RKO (cell line): ENCODE results near the gene APLF.
"Not testable (repeated sequence)": the region's sequence is repeated elsewhere in the genome, so short reads cannot be mapped to it uniquely, and the experiment has no call there.

Experiments used
- DNase-seq: peaks from one replicate; pipeline ENCODE4 v3.0.0-alpha.2; 2016; ENCODE audit warnings: low spot score

Gene APLF

DNA sequence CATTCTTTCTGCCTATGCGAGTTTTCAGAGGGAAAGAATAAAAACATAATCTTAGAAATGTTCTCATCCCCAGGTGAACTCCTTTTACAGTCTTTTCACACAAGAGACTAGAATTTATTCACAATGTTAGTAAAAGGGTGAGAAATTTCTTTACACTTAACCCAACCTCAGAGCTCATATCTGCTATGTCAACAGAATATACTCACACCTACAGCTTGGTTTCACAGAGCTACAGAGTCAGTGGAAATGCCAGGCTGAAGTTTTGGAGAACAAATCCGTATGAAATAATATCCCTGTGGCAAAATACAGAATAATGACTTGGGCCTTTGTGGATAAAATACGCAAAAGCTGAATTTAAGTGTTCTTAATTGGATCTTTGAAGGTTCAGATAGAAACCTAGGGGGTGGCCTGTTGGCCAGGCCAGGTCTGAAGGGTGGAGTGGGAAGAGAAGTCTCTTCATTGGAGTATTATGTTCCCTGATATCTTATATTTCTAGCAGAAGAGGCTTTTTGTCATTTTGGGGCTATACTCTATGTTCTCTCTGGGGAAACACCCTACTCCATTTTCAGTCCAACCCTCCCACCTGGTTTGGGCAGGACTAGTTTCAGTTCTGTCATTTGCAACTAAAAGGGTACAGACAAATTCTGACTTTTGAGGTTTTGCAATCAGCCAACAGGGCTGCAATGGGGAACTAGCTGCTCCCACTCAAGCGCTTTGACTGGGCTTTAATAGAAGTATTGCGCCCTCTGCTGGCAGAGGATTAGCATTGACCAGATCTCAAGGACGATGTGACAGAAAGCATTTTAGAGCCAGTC, 26.0 kb upstream of the APLF start:
- DNase-seq, result peak; percentile 86

DNA sequence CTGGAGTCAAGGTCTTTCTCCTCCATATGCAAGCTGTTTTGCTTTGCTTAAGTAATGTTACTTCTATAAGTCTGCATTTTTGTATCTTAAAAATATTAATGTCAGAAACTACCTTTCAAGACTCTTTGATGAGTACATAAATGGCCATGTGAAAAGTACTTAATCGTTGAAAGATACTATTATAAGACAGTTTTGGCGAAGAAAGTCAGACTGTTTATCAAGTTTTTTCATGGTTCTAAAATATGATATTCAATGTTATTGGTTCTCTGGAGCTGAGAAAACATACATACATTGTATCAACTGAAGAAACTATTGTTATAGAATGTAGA, 25.4 kb upstream of the APLF start:
- DNase-seq, result no peak

DNA sequence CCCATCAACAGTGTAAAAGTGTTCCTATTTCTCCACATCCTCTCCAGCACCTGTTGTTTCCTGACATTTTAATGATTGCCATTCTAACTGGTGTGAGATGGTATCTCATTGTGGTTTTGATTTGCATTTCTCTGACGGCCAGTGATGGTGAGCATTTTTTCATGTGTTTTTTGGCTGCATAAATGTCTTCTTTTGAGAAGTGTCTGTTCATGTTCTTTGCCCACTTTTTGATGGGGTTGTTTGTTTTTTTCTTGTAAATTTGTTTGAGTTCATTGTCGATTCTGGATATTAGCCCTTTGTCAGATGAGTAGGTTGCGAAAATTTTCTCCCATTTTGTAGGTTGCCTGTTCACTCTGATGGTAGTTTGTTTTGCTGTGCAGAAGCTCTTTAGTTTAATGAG, 21.0 kb upstream of the APLF start:
- DNase-seq, result not testable (repeated sequence)

DNA sequence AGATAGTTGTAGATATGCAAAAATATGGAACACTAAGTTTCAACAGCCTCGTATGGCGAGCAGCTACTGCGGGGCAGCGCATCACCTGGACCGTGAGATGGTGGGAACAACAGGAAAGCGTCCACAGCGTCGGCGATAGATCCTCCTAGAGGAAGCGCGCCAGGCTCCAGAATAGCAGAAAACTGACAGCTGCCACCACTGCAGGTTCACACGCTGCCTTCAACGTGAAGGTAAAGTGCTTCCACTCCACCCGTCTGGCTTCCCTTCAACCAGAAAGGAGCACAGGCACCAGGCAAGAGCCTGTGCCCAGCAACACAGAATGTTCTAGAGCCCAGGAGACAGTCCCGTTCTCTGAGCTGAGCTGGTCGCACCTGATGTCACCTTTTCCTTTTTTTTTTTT, 20.3 kb upstream of the APLF start:
- no peak for DNase-seq

DNA sequence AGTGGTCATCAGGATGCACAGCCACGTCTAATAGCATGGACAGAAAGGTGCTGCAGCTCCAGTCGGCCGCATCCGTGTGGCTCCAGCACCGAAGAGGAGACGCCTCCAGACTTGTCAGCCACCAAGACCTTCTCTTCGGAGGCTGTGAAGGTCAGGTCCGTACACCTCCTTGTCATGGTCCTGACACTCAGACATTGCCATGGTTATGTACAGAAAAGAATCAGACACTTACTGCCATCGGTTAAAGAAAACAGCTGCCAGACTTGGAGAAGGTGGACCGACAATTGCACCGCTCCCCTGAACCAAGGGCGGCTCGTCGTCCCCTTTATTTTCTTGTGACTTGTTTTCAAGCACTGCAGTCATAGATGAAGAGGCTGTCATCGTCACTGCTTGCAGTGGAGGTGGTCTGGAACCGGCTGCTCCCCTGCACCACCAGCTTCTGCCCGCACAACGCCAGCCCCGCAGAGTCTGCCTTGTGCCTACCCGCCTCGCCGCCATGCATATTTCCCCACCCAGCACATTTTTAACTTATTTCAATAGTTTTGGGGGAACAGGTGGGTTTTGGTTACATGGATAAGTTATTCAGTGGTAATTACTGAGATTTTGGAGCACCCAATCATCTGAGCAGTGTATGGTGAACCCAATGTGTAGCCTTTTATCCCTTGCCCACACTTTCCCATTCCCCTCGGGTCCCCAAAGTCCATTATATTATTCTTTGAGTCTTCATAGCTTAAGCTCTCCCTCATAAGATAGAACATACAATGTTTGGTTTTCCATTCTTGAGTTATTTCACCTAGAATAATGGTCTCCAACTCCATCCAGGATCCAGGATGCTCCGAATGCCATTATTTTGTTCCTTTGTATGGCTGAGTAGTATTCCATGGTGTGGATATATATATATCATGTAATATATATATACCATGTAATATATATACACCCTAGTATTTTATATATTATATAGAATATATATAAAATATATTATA, 18.4 kb upstream of the APLF start:
- DNase-seq, result no peak

DNA sequence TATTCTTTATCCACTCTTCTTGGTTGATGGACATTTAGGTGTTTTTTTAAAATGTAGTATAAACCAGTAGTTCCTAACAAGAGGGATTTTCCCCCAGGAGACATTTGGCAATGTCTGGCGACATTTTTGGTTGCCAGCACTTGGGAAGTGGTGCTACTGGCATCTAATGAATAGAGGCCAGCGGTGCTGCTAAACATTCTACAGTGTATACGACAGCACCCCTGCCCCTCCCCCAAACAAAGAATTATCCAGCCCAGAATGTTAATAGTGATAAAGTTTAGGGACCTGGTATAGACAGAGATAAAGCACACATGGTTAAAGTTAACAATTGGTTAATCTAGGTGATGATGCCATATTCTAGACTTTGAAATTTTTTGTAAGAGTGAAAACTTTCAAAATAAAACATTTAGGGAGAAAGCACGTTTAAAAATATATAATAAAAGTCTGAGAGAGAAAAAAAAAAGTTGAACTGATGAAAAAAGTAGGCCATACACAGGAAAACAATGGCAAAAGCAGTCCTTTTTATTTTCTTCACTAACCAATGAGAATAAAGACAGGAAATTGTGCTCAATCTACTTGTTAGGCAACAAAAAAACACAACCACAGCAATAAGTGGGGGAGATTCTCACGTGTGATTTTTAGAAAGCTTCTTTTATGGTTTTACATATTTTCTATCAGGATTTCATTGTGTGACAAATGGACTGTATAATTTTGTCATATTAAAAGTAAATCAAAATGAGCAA, 15.1 kb upstream of the APLF start:
- no peak for DNase-seq

DNA sequence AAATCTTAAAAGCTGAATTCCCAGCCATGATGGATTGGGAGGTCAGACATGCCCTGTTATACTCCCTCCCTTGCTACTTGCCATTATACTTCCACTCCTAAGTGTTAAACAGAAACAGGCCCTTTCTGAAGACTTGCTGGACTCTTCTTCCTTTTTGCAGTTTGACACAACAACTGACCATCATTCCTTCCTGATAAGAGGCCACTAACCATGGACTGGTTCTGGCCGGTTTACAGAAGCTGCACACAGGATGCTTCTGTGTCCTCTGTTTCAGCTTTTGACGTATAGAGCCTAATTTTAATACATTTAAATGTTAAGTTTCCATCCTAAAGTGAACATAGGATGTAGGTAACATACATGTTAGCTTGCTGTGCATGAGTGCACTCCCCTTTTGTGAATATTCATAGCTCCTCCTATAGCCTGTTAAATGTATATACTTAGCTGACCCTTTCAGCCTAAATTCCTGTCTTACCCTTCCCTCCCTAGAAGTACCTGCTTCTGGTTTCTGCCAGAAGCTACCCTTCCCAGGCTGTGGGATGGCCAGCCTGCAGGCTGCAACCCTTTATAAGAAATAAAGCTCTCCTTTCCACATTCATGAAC, 13.5 kb upstream of the APLF start:
- no peak for DNase-seq

DNA sequence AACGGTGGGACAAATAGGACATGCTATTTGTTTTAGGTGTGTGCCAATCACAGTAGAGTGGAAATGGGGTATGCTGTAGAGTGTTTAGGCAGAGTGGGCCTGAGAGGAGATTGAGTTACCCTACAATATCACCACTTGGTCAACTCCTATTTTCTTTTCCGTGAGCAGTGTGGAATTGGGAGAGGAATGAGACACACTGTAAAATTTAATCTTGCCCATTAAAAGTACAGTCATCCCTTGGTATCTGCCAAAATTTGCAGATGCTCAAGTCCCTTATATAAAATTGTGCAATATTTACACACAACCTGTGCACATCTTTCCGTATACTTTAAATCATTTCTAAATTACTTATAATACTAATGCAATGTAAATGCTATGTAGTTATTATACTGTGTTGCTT, 12.7 kb upstream of the APLF start:
- DNase-seq, result no peak

DNA sequence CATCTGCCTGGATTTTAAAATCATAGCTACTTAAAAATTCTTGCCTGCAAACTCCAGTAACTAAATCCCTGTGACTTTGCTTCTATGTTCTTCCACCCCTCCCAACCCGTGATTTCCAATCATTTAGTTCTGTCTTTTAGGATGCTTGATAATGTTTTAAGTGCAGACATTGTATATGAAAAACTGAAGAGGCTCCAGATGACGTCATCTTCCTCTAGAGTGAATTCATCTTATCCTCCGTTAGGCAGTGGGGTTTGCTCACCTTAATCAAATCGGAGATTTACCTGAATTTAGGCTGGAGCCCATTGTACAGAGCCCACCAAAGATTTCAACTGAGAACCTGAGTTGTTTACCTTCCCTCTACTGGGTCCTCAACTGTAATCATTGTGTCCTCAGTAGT, 11.2 kb upstream of the APLF start:
- DNase-seq, result no peak

DNA sequence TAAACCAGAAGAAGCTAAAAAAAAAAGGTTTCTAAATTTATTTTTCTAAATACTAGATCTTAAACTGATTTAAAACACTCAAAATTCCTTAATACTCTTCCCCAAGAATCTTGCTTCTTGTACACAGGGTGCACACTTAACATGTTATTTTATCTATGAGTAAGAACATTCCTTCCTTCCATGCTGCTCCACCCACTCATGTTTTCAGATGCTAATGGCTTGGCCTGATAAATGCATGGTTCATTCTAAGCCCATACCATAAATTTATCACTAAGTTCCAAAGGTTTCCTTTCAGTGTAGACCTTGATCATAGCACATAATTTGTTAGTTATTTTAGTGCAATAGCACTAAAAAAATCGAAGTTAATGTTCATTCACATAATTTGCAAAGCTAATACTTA, 8.4 kb upstream of the APLF start:
- no peak for DNase-seq

DNA sequence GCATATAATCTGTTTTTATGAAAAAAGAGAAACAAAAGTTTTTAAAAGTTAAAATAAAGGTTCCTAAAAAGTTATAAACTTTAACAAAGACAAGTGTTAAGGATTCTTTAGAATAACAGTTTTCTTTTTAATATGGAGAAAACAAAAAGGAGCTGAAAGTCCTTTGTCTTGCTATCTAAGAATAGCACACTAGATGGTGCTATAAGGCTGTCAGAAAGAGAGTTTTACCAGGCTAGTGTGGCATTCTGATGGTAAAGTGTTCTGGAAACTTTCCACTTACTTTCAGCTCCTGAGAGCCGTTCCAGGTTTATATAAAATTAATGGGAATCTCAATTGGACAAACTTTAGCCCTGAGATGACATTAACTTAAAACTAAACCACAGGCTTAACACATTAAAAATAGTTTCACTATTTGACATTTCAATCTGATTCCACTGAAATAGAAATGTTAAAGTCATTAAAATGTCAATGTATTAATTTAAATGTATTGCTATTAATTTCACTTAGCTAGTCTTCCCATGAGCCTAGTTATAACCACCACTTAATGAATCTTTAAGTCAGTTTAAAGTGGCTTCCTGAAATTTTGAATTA, 4.0 kb upstream of the APLF start:
- peak; percentile 76 for DNase-seq

DNA sequence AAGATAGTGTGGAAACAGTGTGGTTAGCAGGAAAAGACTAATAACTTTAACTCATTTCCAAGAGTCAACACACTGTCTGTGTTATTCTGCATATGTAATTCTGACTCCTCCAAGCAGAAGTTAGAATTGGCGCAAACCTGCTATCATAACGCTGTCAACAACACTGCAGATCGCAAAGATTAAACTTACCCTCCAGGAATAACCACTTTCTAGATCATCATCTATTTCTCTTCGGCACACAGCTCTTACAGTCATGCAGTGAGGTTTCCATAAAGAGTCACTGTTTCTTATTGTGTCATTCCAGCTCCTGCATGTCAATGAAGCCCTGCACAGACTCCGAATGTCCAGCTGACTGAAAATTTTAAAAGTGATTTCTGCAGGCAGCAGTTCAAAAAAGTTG, 2.7 kb upstream of the APLF start:
- no peak for DNase-seq

DNA sequence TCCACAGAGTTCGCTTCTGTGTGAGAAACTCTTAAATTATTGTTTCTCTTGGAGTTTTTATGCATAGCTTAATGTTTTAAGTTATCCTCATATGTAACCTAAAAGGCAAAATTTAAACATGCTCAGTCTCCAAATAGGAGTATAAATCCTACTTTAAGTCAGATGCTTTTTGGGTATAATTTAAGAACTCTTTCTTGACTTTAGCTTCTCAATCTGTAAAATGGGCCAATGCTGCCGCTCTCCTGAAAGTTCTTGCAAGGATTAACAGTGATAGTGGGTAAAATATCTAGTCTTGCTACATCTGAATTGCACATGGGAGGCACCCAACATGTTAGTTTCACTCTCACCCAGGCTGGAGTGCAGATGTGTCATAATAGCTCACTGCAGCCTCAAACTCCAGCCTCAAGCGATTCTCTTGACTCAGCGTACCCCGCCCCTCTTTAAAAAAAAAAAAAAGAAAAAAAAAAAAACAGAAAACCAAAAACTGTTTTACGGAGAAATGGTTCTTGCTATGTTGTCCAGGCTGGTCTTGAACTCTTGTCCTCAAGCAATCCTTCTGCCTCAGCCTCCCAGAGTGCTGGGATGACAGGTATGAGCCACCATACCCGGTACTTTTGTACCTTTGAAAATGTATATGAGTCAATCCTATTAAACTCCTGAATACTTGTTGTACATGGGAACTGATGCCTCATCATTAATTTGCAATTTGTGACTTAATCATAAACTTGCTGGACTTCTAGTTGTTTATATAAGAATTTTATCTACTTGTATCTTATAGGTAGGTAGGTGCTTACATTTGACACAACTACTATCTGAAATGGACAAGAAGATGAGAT, 2.1 kb upstream of the APLF start:
- no peak for DNase-seq

DNA sequence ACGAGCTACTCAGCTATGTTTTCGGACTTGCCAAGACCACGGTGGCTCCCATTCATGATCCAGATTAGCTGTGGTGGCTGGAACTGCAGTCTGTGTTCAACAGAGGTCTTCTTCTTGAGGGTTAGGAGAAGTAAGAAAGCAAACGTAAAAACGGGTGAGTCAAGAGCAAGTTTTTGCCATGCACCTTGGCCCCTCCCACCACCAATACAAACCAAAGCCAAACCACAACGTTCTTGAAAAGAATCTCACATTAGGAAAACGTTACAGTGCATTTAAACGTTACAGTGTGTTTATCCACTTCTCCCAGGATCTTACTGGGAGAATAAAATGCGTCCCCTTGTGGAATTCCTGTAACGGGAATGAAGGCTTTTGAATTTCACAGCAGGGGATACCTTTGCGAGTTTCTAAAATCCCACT, 1.0 kb upstream of the APLF start:
- peak; percentile 62 for DNase-seq

DNA sequence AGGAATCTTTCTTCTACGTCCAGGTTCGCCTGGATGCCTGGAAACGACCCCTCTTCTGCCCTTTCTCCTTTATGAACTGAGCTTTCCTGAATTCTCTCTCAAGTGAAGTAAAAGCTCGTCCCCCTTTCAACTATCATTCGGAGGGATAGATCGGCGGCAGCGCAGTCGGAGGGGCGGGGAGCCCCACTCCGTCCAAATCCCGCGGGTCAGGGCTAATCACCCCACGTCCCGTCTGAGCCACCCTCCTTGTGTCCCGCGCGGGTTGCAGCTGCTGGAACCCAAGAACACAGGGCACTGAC, 658 bp upstream of the APLF start:
- DNase-seq, result no peak

DNA sequence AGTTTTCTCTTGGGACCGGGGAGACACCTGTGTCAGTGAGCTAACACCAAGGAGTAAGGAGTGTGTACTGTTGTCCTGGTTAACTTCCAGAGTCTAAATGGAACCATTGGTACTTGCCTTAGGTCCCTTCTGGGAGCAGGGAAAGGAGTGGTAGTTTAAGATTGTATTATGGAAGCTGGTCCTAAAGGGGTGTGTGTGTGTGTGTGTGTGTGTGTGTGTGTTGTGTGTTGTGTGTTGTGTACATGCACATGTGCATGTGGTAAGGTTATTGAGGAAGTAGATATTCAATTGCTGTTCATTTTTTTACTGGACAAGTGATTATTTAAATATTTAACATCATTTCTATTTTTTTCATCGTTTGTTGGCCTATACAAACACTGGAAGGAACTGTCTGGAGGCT, 1.4 kb downstream of the APLF start:
- DNase-seq, result no peak

DNA sequence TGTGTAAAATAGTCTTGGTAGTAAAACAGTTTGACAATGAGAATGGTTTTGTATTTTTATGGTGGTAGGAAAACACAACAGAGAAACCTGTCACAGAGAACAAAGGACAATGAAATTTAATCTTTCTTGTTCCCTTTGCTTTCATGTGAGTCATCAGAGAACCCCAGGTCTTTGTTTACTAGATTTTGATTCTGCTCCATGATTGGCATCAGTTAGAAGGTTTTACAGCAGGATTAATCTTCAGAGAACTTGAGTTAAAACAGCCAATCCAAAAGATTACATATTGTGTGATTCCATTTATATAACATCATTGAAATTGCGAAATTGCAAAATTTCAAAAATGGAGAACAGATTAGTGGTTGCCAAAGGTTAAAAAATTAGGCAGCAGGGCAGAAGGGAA, 2.5 kb downstream of the APLF start:
- DNase-seq, result no peak

DNA sequence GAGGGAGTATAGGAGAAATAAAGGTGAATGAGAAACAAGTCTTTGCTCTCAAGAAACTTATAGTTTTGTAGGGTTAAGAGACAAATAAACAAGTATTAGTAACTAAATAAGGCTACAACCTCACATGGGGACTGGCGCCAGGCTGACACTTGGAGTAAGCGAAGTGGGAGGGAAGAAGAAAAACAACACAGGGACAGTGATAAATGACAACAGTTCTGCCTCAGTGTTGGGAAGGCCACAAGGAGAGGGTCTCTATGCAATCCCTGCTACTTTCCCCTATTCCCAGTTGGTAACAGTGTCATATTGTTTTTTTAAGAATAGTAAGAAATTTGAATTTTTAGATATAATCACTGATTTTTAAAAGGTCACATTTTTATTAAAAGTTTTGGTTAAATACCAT, 4.0 kb downstream of the APLF start:
- DNase-seq, result no peak

DNA sequence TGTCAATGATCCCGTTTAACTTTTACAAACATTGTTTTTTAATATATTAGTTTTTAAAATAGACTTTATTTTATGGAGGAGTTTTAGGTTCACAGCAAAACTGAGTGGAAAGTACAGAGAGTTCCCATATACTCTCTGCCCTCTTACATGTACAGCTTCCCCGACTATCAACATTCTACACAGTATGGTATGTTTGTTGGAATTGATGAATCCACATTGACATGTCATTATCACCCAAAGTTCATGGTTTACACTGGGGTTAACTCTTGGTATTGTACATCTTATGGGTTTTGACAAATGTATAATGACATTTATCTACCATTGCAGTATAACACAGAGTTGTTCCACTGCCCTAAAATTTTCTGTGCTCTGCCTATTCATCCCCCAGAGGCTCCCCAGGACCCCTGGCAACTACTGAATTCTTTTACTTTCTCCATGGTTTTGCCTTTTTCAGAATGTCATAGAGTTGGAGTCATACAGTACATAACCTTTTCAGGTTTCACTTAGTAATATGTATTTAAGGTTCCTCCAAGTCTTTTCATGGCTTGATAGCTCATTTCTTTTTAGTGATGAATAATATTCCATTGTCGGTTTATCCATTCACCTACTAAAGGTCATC, 5.5 kb downstream of the APLF start:
- no peak for DNase-seq

DNA sequence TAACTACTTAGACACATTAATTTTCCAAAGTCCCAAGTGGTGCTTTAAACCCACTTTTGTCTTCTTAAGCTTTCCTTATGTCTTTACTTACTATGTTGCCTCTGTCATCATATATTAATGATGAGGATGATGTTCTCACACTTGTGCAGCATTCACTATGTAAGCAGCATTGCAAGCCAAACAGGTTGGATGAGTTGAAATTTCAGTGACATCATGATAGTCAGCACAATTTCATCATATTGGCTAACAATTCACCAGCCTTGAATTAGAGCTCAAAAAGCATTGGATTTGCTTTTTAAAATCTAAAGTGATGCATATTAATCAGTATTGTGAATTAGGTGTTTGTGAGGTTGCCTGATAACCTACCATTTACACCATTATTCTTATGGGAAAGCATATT, 7.7 kb downstream of the APLF start:
- DNase-seq, result no peak

DNA sequence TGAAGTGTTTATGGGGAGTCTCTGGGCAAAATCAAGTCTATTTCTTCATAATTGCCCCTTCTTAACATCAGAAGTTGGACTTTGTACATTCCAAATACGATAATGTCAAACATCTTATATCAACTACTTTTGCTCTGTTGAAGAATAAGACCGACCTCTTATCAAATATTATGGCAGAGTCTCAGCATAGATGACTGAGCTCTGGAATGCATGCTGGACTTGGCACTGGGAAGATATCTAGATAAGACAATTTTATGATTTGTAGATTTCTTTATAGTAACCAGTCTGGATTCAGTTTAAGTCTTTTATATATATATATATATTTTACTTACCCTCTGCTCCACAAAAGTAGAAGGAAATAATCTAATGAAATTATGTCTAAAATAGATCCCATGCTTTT, 8.2 kb downstream of the APLF start:
- DNase-seq, result no peak
